Activated CD8-positive, alpha-beta memory T cell treated with anti-CD3 and anti-CD28 coated beads, Interleukin-2, amount 50 U/mL, for 24 hours (primary cell): ENCODE measurements around the gene PARM1.

Experiments used
- DNase-seq: peaks from one replicate; pipeline ENCODE4 v3.0.0-alpha.2; 2020; ENCODE audit errors: extremely low read depth

PARM1 gene

GRCh38 chr4:75080888-75081287 is 148.0 kb downstream of the PARM1 start:
- DNase-seq: no peak

- no peak for DNase-seq
Measured at GRCh38 chr4:75081561-75081960, 148.6 kb downstream of the PARM1 start.

- DNase-seq: no peak
Measured at GRCh38 chr4:75087416-75087815, 154.5 kb downstream of the PARM1 start.

- DNase-seq: no peak
Measured at GRCh38 chr4:75087865-75088264, 154.9 kb downstream of the PARM1 start.

GRCh38 chr4:75089206-75089605 is 156.3 kb downstream of the PARM1 start:
- DNase-seq: no peak

- DNase-seq: no peak
Measured at GRCh38 chr4:75099321-75099720, 166.4 kb downstream of the PARM1 start.
